Measurements from ENCODE around the gene TRABD2A.

The TRABD2A gene

DNA sequence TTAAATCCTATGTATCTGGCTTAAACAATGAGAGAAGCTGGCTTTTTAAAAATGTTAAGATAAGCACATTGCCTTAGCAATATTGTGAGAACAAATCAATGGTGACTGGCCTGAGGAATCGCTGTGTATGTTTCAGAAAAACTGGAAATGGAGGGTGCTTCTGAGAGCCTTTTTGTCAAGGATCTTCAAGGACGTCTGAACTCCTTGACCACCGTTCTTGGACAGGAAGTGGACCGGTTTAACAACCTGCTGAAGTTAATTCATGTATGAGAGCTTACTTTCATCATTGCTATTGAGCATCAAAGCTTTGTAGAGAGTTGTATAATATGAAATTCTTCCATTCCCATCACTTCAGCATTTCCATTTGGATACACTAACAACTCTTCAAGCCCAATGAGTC lies 72.6 kb downstream of the TRABD2A start:
- TF ChIP-seq CTCF (IDR thresholded peaks at IDR 0.05), result no peak

DNA sequence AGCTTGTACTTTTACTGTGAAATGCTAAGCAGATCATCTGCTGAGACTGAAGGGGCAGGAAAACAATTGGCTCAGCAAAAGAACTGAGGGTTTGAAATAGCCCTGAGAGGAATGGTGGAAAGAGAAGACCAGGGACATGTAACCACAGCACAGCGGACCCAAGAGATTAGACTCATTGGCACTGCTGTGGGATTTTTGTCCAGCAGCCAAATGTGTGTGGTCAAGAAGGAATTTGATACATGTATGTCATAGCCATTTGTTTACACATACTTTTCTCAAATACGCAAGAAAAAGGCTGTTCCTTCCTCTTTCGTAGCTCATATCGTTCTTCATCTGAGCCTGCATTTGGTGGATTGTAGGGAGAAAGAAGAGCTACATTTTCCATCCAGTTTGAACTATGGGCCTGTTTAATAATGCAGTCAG lies 73.8 kb downstream of the TRABD2A start:
- no peak for TF ChIP-seq CTCF (IDR thresholded peaks at IDR 0.05)

GRCh38 chr2:84805250-84805958 lies 75.5 kb downstream of the TRABD2A start:
- no peak for TF ChIP-seq CTCF (IDR thresholded peaks at IDR 0.05)

DNA sequence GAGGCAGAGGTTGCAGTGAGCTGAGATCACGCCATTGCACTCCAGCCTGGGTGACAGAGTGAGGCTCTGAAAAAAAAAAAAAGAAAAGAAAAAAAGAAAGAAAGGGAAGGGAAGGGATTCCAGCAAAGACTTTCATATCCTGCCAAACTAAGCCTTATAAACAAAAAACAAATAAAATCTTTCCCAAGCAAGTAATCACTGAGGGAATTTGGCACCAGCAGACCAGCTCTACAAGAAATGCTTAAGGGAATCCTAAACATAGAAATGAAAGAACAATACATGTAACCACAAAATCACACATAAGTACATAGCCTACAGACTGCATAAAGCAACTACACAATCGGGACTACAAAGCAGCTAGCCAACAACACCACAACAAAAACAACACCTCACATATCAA lies 79.1 kb downstream of the TRABD2A start:
- TF ChIP-seq CTCF (IDR thresholded peaks at IDR 0.05), result no peak

GRCh38 chr2:84800194-84800805 lies 80.6 kb downstream of the TRABD2A start:
- no peak for TF ChIP-seq CTCF (IDR thresholded peaks at IDR 0.05)

GRCh38 chr2:84799772-84800171 lies 81.1 kb downstream of the TRABD2A start:
- TF ChIP-seq CTCF (IDR thresholded peaks at IDR 0.05), result no peak

GRCh38 chr2:84797271-84797670 lies 83.6 kb downstream of the TRABD2A start:
- TF ChIP-seq CTCF (IDR thresholded peaks at IDR 0.05), result no peak
